Kidney (tissue), 22 donors: ENCODE data around the gene MXI1. TPM values are rescaled to one million over a fixed set of nuclear protein-coding genes. Genes with fewer than 3 reads are reported as not detected.
A peak's percentile ranks its signal among the peaks of the same experiment; 100 is the strongest.

Experiments
- DNase-seq, 5 donors: peaks; one replicate each; pipeline ENCODE4 v3.0.0-alpha.2; 2013 to 2020
- FAIRE-seq: peaks from 2 replicates; lab custom pipeline; 2012; peaks lifted over from hg19 to GRCh38; lab: Jason Lieb, UNC
- H3K27ac ChIP-seq, 2 donors: one replicate each; pipeline ENCODE4 v1.7.0; 2013; ENCODE audit warnings: low read depth in 2 of 2, low read length in 2 of 2, inconsistent platforms in 1 of 2
- H3K27me3 ChIP-seq: one replicate; pipeline ENCODE4 v1.7.1; 2013; ENCODE audit warnings: low read length, inconsistent platforms; ENCODE audit not compliant: control insufficient read depth, insufficient read depth
- H3K36me3 ChIP-seq, 3 donors: one replicate each; pipeline versions ENCODE4 v1.7.0 to v1.7.1; 2013; ENCODE audit warnings: low read length in 3 of 3, control low read depth in 1 of 3, inconsistent platforms in 1 of 3; ENCODE audit not compliant: insufficient read depth in 3 of 3, control insufficient read depth in 2 of 3
- H3K4me1 ChIP-seq, 3 donors: one replicate each; pipeline versions ENCODE4 v1.7.0 to v1.7.1; 2013; ENCODE audit warnings: low read length in 3 of 3, inconsistent platforms in 1 of 3, low read depth in 1 of 3; ENCODE audit not compliant: control insufficient read depth in 2 of 3, insufficient read depth in 2 of 3
- H3K4me3 ChIP-seq, 3 donors: one replicate each; pipeline versions ENCODE4 v1.7.0 to v1.8.1; 2013; ENCODE audit warnings: low read length in 3 of 3, control low read depth in 1 of 3, inconsistent platforms in 1 of 3
- H3K9ac ChIP-seq, 3 donors: one replicate each; pipeline versions ENCODE4 v1.7.0 to v1.7.1; 2013; ENCODE audit warnings: low read length in 3 of 3, control low read depth in 1 of 3, inconsistent platforms in 1 of 3
- H3K9me3 ChIP-seq, 3 donors: one replicate each; pipeline versions ENCODE4 v1.7.0 to v1.7.1; 2013; ENCODE audit warnings: low read length in 3 of 3, control low read depth in 1 of 3, inconsistent platforms in 1 of 3; ENCODE audit not compliant: control insufficient read depth in 2 of 3, insufficient read depth in 1 of 3
- CTCF ChIP-seq: IDR thresholded peaks from 3 replicates; pipeline ENCODE4 v1.5.1; 2012; ENCODE audit warnings: mild to moderate bottlenecking, moderate library complexity, borderline replicate concordance; ENCODE audit not compliant: insufficient read depth; ENCODE audit errors: extremely low read depth
- intact Hi-C: fragments of 100-400 bp; cut with DNase I; formaldehyde crosslinking; loops from one replicate; pipeline ENCODE4 v1.11.1; 2022
- long read RNA-seq, 10 donors: library from polyadenylated mRNA in 1 of 10; unstranded in 1 of 10; transcript quantifications; one replicate each; pipeline ENCODE4 v2.0.0 and lab custom pipeline, GENCODE V29; 2021 to 2026
- polyA plus RNA-seq: library from polyadenylated mRNA; stranded (reverse); fragments of 350-450 nt; fragmentation: Illumina TruSeq; extraction: RNeasy Lipid Tissue Mini Kit (QIAGEN cat#74804); gene quantifications from one replicate; pipeline ENCODE4 v1.2.3, GENCODE V29; 2014; ENCODE audit warnings: low read depth, low replicate concordance; ENCODE audit not compliant: insufficient read depth
- total RNA-seq: library from RNA; stranded (reverse); fragmentation: NEBNext Ultra II Directional; extraction: Animal tissue kit (Norgen Biotek cat#: 25700); gene quantifications from one replicate; pipeline ENCODE4 v1.2.1, GENCODE V29; 2021
- donor health status: control.
- donor health status: control.
- donor health status: control.
- donor health status: control.
- donor health status: control.
- donor health status: DM: yes; HTN: yes; CAD: no.
- donor health status: Normal renal cell carcinoma (clear cell type).

Gene MXI1
- total RNA-seq (29.0 TPM), polyA plus RNA-seq (27.6 TPM)
- long read RNA-seq, donor 1, transcript MXI1-201 (6 exons, 2,424 nt): major isoform, 5 of 7 reads
- long read RNA-seq, donor 1, partial matches to known transcripts: 0 of 7 reads
- long read RNA-seq, donor 1, other reads (novel, unspliced or antisense): 0 of 7 reads
- long read RNA-seq, donor 2, partial matches to known transcripts: 41 of 46 reads
- long read RNA-seq, donor 2, other reads (novel, unspliced or antisense): 0 of 46 reads
- long read RNA-seq, donor 3, transcript MXI1-201 (6 exons, 2,424 nt): major isoform, 6 of 11 reads
- long read RNA-seq, donor 3, partial matches to known transcripts: 0 of 11 reads
- long read RNA-seq, donor 3, other reads (novel, unspliced or antisense): 0 of 11 reads
- long read RNA-seq, donor 4, transcript MXI1-201 (6 exons, 2,424 nt): major isoform, 6 of 8 reads
- long read RNA-seq, donor 4, partial matches to known transcripts: 0 of 8 reads
- long read RNA-seq, donor 4, other reads (novel, unspliced or antisense): 0 of 8 reads
- long read RNA-seq, donor 5: 0 reads
- long read RNA-seq, donor 6, partial matches to known transcripts: 0 of 4 reads
- long read RNA-seq, donor 6, other reads (novel, unspliced or antisense): 0 of 4 reads
- long read RNA-seq, donor 7, transcript MXI1-201 (6 exons, 2,424 nt): major isoform, 26 of 47 reads
- long read RNA-seq, donor 7, partial matches to known transcripts: 2 of 47 reads
- long read RNA-seq, donor 7, other reads (novel, unspliced or antisense): 12 of 47 reads
- long read RNA-seq, donor 8, transcript MXI1-201 (6 exons, 2,424 nt): major isoform, 6 of 10 reads
- long read RNA-seq, donor 8, partial matches to known transcripts: 0 of 10 reads
- long read RNA-seq, donor 8, other reads (novel, unspliced or antisense): 0 of 10 reads
- long read RNA-seq, donor 9, partial matches to known transcripts: 0 of 3 reads
- long read RNA-seq, donor 9, other reads (novel, unspliced or antisense): 0 of 3 reads
- long read RNA-seq, donor 10, transcript MXI1-201 (6 exons, 2,424 nt): major isoform, 5 of 59 reads
- long read RNA-seq, donor 10, partial matches to known transcripts: 52 of 59 reads
- long read RNA-seq, donor 10, other reads (novel, unspliced or antisense): 0 of 59 reads

GRCh38 chr10:110207011-110207804 lies at the start of gene MXI1:
Gene MXI1 (plus strand): TSS chr10:110207605. CDS start chr10:110207809, 204 bp downstream.
- TF ChIP-seq CTCF: no peak
- peak within 1 kb of the TSS; percentile 71 to 93 (median 78) for H3K4me3 ChIP-seq
- no peaks in the 10 kb centered on the region for H3K36me3 ChIP-seq
- intact Hi-C loops: loop anchor here (10.0 kb wide), 1 partner anchor 72 kb away; no protein-coding TSS in a partner anchor
- H3K4me1 ChIP-seq: peaks cover 0 to 8% (median 2%) of the 10 kb centered on the region in 3 donors
- peak within 1 kb of the TSS in 1 of 2 donors; percentile 40 for H3K27ac ChIP-seq
- no peaks in the 10 kb centered on the region for H3K9me3 ChIP-seq
- H3K9ac ChIP-seq: peak within 1 kb of the TSS; percentile 17 to 83 (median 64)
- peak; percentile 85 to 92 (median 87) for DNase-seq
- FAIRE-seq: no peak
- H3K27me3 ChIP-seq: no peaks in the 10 kb centered on the region

GRCh38 chr10:110158051-110159005 lies 49.1 kb upstream of the MXI1 start:
- H3K4me1 ChIP-seq: no peaks in the 10 kb centered on the region
- no peak overlapping the region for H3K4me3 ChIP-seq
- FAIRE-seq: no peak
- no peaks in the 10 kb centered on the region for H3K36me3 ChIP-seq
- H3K9ac ChIP-seq: no peak overlapping the region
- H3K9me3 ChIP-seq: no peaks in the 10 kb centered on the region
- no peak overlapping the region for H3K27ac ChIP-seq
- intact Hi-C loops: no loop called here
- no peaks in the 10 kb centered on the region for H3K27me3 ChIP-seq
- DNase-seq: peak in 1 of 5 donors; percentile 17
- TF ChIP-seq CTCF: no peak
